Measurements from ENCODE around the gene CAMK2N1. TPM values are rescaled to one million over a fixed set of nuclear protein-coding genes. Genes with fewer than 3 reads are reported as not detected.

Gene CAMK2N1
- total and polyA plus RNA-seq, 2 of the 13 experiments (the other 11 are each of a cell fraction or from before 2014, with no cell fraction given) = 38.0 to 38.6 TPM

- TF ChIP-seq, protein P1, sequence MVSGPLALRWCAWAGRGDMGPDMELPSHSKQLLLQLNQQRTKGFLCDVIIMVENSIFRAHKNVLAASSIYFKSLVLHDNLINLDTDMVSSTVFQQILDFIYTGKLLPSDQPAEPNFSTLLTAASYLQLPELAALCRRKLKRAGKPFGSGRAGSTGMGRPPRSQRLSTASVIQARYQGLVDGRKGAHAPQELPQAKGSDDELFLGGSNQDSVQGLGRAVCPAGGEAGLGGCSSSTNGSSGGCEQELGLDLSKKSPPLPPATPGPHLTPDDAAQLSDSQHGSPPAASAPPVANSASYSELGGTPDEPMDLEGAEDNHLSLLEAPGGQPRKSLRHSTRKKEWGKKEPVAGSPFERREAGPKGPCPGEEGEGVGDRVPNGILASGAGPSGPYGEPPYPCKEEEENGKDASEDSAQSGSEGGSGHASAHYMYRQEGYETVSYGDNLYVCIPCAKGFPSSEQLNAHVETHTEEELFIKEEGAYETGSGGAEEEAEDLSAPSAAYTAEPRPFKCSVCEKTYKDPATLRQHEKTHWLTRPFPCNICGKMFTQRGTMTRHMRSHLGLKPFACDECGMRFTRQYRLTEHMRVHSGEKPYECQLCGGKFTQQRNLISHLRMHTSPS (CRISPR knock-in tag; IDR thresholded peaks at IDR 0.05; ENCODE audit: low read depth) = no peak
- no peak for TF ChIP-seq ZNF512 (CRISPR knock-in tag; IDR thresholded peaks at IDR 0.05)
- TF ChIP-seq ZNF460 (CRISPR knock-in tag; IDR thresholded peaks at IDR 0.05; ENCODE audit: borderline replicate concordance) = no peak
- TF ChIP-seq, protein P2, sequence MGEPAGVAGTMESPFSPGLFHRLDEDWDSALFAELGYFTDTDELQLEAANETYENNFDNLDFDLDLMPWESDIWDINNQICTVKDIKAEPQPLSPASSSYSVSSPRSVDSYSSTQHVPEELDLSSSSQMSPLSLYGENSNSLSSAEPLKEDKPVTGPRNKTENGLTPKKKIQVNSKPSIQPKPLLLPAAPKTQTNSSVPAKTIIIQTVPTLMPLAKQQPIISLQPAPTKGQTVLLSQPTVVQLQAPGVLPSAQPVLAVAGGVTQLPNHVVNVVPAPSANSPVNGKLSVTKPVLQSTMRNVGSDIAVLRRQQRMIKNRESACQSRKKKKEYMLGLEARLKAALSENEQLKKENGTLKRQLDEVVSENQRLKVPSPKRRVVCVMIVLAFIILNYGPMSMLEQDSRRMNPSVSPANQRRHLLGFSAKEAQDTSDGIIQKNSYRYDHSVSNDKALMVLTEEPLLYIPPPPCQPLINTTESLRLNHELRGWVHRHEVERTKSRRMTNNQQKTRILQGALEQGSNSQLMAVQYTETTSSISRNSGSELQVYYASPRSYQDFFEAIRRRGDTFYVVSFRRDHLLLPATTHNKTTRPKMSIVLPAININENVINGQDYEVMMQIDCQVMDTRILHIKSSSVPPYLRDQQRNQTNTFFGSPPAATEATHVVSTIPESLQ (CRISPR knock-in tag; conservative IDR thresholded peaks at IDR 0.05) = no peak
- TF ChIP-seq KDM6A (CRISPR knock-in tag; IDR thresholded peaks at IDR 0.05; ENCODE audit: low read depth) = no peak
These were observed 37.3 kb downstream of the CAMK2N1 start (continued) for GRCh38 chr1:20448671-20449071.

DNA sequence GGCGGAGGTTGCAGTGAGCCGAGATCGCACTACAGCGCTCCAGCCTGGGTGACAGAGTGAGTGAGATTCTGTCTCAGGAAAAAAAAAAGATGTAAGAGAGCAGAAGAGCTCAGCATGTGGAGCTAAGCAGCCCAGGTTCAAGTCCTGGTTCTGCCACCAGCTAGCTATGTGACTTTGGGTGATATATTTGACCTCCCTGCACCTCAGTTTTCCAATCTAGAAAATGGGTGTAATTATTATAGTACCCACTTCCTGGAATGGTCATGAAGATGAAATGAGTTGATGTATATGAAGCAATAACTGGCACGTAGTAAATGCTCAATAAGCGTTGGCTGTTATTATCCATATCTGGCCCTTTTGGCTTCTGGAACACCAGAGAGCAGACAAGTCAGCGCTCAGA, 38.2 kb downstream of the CAMK2N1 start:
- Histone ChIP-seq H3K9ac (ENCODE audit: insufficient read depth, low read depth, low read length) (no peak overlapping the region), H3K36me3 (replicated peaks in 1 of 2; ENCODE audit: control insufficient read depth in 1 of 2, insufficient read depth in 2 of 2, low read length in 2 of 2) (no peaks in the 10 kb centered on the region), H3K9me3 (ENCODE audit: low read length) (no peaks in the 10 kb centered on the region), H3K27ac (ENCODE audit: extremely low read length, insufficient read depth, low read length) (no peak overlapping the region), H3K4me2 (ENCODE audit: low read depth, low read length) (no peak overlapping the region), H3K4me1 (ENCODE audit: insufficient read depth, low read length) (peaks cover 21% of the 10 kb centered on the region), H3K4me3 (replicated peaks in 1 of 3; ENCODE audit: insufficient read depth in 1 of 3, low read depth in 2 of 3, low read length in 3 of 3) (no peak overlapping the region), H3K27me3 (ENCODE audit: control insufficient read depth in 1 of 2, insufficient read depth in 2 of 2, low read length in 2 of 2) (peaks cover 1 to 5% of the 10 kb centered on the region in 2 experiments; a peak in 1 of 5 replicates), H4K20me1 (ENCODE audit: insufficient read depth, low read length) (no peaks in the 10 kb centered on the region), H2AFZ (ENCODE audit: low read length) (no peak overlapping the region), H3K79me2 (ENCODE audit: insufficient read depth, low read length) (no peaks in the 10 kb centered on the region)
- in situ Hi-C loops (cut with HindIII; ENCODE audit: extremely low pct_ligation_motif_present, low pct_unique_long_range_greater_than_20kb) (no loop called here), intact Hi-C loops (cut with micrococcal nuclease; ENCODE audit: unreplicated experiment) (no loop called here)
- ChIA-PET POLR2A (no interaction called here), CTCF (ENCODE audit: low intra/inter-chr PET ratio, low total read pairs) (no interaction called here)
- BruUV-seq (replicated peaks) = no TSS peak
- DNase-seq (ENCODE audit: low spot score) = no peak
- FAIRE-seq = no peak
- TF ChIP-seq RXRB (CRISPR knock-in tag; IDR thresholded peaks at IDR 0.05; ENCODE audit: borderline replicate concordance) = no peak
- peak; percentile 77 for TF ChIP-seq ZNF629 (CRISPR knock-in tag; conservative IDR thresholded peaks at IDR 0.05)
- no peak for ATAC-seq
- WGBS (ENCODE audit: low lambda C conversion rate) = 80% methylated on average over 7 of the region's 7 CpGs
